ENCODE data around the gene MPG.
A peak's percentile ranks its signal among the peaks of the same experiment; 100 is the strongest.

Gene MPG

DNA sequence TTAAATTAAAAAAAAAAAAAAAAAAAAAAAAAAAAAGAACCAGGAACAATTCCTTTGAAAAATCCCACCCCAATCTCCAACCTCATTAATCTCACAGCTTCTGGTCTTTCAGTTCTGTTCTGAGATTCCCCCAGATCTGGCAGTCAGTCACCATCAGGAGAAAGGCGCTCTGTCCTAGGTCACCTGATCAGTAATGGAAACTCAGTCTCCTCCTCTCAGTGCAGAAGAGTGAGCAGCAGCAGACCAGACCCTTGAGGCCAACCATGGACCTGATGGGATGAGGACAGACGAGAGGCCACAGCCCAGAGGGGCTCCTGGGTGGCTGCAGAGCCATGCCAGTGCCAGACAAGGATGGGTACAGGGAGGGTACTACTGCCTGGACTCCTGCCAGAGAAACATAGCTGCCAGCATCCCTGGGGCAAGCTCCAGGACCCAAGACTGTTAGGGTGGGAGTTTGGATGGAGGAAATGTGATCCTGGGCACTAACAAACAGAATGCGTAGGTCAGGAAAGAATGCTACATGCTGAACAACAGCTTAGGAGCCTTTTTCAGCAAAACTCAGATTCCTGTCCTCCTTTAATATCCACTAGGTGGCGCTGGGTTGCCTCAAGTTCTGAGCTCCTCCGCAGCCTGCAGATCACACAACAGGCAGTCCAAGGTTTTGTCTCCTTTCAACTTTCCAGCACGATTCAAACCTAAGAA is 28.7 kb downstream of the MPG start:
- TF ChIP-seq, protein P1, sequence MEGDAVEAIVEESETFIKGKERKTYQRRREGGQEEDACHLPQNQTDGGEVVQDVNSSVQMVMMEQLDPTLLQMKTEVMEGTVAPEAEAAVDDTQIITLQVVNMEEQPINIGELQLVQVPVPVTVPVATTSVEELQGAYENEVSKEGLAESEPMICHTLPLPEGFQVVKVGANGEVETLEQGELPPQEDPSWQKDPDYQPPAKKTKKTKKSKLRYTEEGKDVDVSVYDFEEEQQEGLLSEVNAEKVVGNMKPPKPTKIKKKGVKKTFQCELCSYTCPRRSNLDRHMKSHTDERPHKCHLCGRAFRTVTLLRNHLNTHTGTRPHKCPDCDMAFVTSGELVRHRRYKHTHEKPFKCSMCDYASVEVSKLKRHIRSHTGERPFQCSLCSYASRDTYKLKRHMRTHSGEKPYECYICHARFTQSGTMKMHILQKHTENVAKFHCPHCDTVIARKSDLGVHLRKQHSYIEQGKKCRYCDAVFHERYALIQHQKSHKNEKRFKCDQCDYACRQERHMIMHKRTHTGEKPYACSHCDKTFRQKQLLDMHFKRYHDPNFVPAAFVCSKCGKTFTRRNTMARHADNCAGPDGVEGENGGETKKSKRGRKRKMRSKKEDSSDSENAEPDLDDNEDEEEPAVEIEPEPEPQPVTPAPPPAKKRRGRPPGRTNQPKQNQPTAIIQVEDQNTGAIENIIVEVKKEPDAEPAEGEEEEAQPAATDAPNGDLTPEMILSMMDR (IDR thresholded peaks at IDR 0.05; ENCODE audit: control extremely low read depth, extremely low read depth, low read depth, missing control alignments) = peak; percentile 81
- CTCF ChIA-PET = interaction anchor here (0.7 to 5.4 kb wide), 40 partner anchors 8 to 483 kb away, joined by 3 to 54 read pairs (median 4); partner anchors contain the start of genes HBQ1, MRPL28, PGAP6 and POLR3K
- POLR2A ChIA-PET = no interaction called here
- peak; percentile 83 for DNase-seq (ENCODE audit: extremely low spot score)

DNA sequence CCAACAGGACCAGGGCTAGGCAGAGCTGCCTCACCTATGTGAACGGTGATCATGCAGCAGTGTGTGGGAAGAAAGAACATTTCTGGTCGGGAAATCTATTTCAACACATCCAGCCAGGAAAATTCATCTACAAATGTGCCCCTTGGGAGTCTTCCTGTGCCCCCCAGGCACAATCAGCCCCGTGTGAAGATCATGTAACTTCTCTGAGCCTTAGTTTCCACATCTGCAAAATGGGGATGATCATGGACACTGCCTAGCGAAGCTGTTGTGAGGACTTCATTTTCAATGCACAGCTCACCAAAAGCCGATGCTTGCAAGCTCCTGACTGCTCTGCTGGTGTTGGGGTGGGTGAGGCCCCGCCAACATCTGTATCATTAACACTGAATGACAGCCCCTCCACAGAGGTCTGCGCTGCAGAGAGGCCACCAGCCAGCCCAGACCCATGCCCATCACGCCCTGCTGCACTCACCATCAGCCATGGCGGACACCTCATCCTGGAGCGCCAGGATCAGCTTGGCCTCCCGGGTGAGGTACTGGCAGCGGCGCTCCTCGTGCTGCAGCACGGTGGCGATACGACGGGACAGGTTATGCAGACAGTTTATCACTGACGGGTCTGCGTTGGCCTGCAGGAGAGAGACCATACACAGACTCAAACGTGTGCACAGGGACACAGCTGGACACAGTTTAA is 34.3 kb downstream of the MPG start:
- CTCF ChIA-PET = no interaction called here
- POLR2A ChIA-PET = no interaction called here
- TF ChIP-seq, protein P1 (IDR thresholded peaks at IDR 0.05; ENCODE audit: control extremely low read depth, extremely low read depth, low read depth, missing control alignments) = no peak
- DNase-seq (ENCODE audit: extremely low spot score) = no peak

DNA sequence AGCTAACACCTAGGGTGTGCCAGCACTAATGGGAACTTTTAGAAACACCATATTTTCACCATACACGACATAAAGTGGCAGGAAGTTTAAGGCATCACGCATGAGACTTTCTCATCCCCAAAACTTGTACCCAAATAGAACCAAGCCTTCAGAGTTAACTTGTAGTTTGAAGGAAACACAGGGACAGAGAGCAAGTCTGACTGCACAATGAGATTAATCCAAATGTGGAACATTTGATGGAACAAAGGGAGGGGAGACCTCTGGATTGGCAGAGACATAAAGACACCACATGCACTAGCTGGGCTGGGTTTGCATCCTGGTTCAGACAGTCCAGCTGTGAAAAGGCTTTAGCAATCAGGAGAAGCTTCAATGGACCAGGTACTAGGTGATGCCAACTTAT is 36.3 kb downstream of the MPG start:
- CTCF ChIA-PET = interaction anchor here (1.0 kb wide), 2 partner anchors 49 to 67 kb away, joined by 3 read pairs; no protein-coding TSS in a partner anchor
- POLR2A ChIA-PET = no interaction called here
- TF ChIP-seq, protein P1 (IDR thresholded peaks at IDR 0.05; ENCODE audit: control extremely low read depth, extremely low read depth, low read depth, missing control alignments) = no peak
- DNase-seq (ENCODE audit: extremely low spot score) = no peak

DNA sequence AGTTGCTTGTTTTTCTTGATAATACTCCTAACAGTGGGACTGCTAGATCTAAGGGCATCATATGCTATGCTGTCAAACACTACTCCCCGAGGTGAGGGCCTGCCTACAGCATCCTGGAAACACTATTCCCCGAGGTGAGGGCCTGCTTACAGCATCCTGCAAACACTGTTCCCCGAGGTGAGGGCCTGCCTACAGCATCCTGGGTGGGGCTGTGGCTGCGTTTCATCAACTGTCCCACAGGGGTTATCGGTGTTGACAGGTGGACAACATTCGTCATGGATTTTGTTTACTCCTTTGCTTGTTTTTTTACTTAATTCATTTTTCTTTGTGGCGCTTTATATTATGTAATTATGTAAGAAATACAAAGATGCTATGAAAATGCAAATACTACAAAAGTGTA is 38.0 kb downstream of the MPG start:
- TF ChIP-seq, protein P1 (IDR thresholded peaks at IDR 0.05; ENCODE audit: control extremely low read depth, extremely low read depth, low read depth, missing control alignments) = no peak
- ChIA-PET CTCF (interaction anchor here (1.4 to 5.8 kb wide), 4 partner anchors 8 to 246 kb away, joined by 3 to 54 read pairs (median 14); no protein-coding TSS in a partner anchor), POLR2A (no interaction called here)
- no peak for DNase-seq (ENCODE audit: extremely low spot score)

DNA sequence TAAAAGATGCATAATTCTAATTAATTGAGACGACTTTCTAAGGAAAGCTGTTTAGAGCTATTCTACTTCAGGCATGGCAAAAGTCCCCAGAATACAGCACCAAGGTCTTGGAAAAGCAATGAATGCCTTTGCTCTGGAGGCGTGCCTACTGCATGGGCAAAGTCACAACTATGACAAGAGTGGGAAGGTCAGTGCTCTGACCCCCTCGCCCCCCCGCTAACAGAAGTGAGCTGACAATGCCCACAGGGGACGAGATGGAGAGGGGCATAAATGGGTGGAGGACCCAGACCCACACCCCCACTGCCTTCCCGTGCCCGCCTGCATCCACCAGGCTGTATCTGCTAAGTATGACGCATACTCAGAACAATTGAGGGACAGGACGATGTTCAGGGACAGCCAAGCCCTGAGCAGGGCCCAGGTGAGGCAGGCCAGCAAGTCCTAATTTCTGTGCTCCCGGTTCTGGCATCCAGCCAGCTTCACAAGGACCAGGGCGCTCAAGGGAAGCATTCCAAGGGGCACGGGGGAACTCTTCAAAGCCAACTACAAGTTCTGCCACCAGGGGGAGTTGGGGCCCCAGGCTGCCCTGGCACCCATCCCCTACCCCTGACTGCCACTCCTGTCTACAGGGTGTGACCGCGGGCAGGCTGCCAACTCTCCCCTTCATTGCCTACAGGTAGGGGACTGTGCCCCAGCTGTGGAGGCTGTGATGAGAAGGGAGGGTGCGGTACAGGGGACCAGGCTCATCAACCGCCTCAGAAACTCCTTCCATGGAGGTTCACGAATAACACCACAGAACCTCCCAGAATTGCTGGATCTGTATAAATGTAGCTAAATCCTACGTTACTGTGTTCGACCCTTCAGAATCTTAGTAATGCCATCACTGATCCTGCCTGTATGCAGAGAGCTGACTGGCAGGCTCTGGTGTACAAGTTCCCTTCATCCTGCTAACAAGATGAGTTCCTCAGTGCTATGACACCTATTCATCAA is 39.6 kb downstream of the MPG start:
- peak; percentile 67 for DNase-seq (ENCODE audit: extremely low spot score)
- CTCF ChIA-PET = interaction anchor here (0.7 to 5.8 kb wide), 22 partner anchors 8 to 250 kb away, joined by 3 to 54 read pairs (median 3); no protein-coding TSS in a partner anchor
- TF ChIP-seq, protein P1 (IDR thresholded peaks at IDR 0.05; ENCODE audit: control extremely low read depth, extremely low read depth, low read depth, missing control alignments) = peak; percentile 58
- POLR2A ChIA-PET = no interaction called here

DNA sequence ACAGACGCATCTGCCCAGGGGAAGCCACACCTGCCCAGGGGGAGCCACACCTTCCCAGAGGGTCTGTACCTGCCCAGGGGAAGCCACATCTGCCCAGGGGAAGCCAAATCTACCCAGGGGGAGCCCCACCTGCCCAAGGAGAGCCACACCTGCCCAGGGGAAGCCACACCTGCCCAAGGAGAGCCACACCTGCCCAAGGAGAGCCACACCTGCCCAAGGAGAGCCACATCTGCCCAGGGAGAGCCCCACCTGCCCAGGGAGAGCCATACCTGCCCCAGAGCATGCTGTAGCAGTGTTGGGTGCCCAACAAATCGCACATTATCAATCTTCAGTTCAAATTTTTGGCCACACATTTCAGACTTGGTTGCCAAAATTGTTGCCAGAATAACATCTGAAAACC is 40.8 kb downstream of the MPG start:
- CTCF ChIA-PET = interaction anchor here (0.8 to 5.8 kb wide), 10 partner anchors 8 to 231 kb away, joined by 3 to 54 read pairs (median 6); no protein-coding TSS in a partner anchor
- POLR2A ChIA-PET = no interaction called here
- TF ChIP-seq, protein P1 (IDR thresholded peaks at IDR 0.05; ENCODE audit: control extremely low read depth, extremely low read depth, low read depth, missing control alignments) = no peak
- no peak for DNase-seq (ENCODE audit: extremely low spot score)

Measured in GM10248 (cell line).